ENCODE results near the gene KDM4C. TPM values are rescaled to one million over a fixed set of nuclear protein-coding genes. Genes with fewer than 3 reads are reported as not detected.
A peak's percentile ranks its signal among the peaks of the same experiment; 100 is the strongest.
"Not testable (repeated sequence)": the region's sequence is repeated elsewhere in the genome, so short reads cannot be mapped to it uniquely, and the experiment has no call there.

Gene KDM4C
- total RNA-seq, 1 donor from 2014 or later: 16.5 TPM

DNA sequence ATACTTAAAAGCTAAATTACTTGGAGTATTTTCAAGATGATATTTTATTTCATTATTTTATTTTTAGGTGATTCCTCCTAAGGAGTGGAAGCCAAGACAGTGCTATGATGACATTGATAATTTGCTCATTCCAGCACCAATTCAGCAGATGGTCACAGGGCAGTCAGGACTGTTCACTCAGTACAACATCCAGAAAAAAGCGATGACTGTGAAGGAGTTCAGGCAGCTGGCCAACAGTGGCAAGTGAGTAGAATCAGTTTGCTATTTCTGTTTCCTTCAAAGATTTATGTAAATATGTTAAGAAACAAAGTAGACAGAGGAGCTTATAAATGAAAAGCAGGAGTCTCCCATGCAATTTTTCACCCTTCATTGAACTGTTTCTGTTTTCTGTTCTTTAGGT lies 47.8 kb downstream of the KDM4C start:
- TF ChIP-seq, protein P1, sequence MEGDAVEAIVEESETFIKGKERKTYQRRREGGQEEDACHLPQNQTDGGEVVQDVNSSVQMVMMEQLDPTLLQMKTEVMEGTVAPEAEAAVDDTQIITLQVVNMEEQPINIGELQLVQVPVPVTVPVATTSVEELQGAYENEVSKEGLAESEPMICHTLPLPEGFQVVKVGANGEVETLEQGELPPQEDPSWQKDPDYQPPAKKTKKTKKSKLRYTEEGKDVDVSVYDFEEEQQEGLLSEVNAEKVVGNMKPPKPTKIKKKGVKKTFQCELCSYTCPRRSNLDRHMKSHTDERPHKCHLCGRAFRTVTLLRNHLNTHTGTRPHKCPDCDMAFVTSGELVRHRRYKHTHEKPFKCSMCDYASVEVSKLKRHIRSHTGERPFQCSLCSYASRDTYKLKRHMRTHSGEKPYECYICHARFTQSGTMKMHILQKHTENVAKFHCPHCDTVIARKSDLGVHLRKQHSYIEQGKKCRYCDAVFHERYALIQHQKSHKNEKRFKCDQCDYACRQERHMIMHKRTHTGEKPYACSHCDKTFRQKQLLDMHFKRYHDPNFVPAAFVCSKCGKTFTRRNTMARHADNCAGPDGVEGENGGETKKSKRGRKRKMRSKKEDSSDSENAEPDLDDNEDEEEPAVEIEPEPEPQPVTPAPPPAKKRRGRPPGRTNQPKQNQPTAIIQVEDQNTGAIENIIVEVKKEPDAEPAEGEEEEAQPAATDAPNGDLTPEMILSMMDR (conservative IDR thresholded peaks at IDR 0.05; ENCODE audit: low read depth, low read length): no peak
- no peak overlapping the region for H3K4me3 ChIP-seq (ENCODE audit: low read depth, low read length)
- peak; percentile 25 for DNase-seq (ENCODE audit: low read depth)

DNA sequence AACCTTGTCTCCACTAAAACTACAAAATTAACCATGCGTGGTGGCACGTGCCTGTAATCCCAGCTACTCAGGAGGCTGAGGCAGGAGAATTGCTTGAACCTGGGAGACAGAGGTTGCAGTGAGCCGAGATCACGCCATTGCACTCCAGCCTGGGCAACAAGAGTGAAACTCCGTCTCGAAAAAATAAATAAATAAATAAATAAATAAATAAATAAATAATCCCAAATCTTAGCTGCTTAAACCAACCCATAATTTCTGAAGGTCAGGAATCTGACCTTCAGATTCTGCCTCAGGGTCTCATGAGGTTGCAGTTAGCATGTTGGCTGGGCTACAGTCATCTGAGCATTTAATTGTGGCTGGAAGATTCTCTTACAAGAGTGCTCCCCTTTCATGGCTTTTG lies 48.5 kb downstream of the KDM4C start:
- H3K4me3 ChIP-seq (ENCODE audit: low read depth, low read length); DNase-seq (ENCODE audit: low read depth): not testable (repeated sequence)

DNA sequence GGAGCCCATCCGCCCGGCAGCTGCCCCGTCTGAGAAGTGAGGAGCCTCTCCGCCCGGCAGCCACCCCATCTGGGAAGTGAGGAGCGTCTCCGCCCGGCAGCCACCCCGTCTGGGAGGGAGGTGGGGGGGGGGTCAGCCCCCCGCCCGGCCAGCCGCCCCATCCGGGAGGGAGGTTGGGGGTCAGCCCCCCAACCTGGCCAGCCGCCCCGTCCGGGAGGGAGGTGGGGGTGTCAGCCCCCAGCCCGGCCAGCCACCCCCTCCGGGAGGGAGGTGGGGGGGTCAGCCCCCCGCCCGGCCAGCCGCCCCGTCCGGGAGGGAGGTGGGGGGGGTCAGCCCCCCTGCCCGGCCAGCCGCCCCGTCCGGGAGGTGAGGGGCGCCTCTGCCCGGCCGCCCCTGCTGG lies 49.9 kb downstream of the KDM4C start:
- not testable (repeated sequence) for DNase-seq (ENCODE audit: low read depth); H3K4me3 ChIP-seq (ENCODE audit: low read depth, low read length)

DNA sequence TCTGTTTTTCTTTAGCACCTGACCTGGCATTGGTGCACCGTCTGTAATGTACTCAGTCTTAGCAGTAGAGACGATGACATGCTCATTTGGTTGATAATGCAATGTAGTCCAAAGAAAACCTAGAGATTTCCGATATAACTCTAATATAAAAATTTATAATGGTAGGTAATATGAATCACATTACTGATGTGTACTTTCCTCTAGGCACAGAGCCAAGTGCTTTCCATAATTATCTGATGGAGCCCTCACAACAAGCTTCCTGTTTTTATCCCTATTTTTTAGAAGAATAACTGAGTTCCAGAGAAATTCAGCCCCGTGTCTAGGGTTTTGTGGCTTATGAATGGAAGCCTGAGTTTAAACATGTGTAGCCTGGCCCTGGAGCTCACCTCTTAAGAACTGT lies 53.7 kb downstream of the KDM4C start:
- no peak overlapping the region for H3K4me3 ChIP-seq (ENCODE audit: low read depth, low read length)
- TF ChIP-seq, protein P1 (conservative IDR thresholded peaks at IDR 0.05; ENCODE audit: low read depth, low read length): no peak
- no peak for DNase-seq (ENCODE audit: low read depth)

DNA sequence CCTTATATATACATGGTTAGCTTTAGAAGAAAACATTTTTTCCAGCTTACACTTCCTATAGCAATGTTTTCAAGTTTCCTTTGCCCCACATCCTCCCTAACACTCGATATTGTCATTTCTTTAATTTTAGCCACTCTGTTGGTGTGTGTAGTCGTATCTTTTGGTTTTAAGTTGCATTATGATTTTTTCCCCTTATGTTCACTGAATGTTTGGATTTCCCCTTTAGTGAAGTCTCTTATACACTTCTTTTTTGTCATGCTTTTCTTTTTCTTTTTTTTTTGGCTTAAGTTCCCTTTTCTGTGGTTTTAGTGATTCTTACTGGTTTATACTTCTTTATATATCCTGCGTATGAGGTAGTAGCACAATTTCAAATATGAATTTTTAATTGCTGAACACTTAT lies 58.8 kb downstream of the KDM4C start:
- TF ChIP-seq, protein P1 (conservative IDR thresholded peaks at IDR 0.05; ENCODE audit: low read depth, low read length): no peak
- H3K4me3 ChIP-seq (ENCODE audit: low read depth, low read length): no peak overlapping the region

DNA sequence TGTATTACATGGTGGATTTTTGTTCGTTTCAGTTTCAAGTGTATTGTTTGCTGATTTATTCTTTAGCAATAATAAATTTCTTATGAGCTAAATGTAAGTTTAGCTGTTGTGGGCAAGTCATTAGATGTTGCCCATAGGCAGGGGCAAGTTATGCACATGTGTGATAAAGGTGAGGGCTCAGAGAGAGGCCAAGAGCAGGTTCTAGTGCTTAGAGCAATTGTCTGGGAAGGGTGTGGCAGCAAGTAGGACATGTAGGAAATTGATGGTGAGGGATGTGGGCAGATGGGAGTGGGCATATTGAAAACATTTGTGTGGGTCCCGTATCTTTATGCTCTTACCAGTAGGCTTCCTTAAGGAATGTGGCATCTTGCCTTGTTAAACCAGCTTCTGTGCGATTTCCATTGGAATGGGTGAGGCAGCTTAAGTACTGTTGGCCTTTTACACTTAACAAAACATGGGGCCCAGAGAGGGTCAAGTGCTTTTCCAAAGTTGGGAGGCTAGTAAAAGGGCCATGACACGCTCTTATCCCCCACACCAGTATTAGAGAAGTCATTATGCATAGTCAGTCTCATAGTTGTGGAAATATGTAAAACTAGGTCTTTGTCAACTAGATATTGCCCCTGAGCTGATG lies 60.6 kb downstream of the KDM4C start:
- TF ChIP-seq, protein P1 (conservative IDR thresholded peaks at IDR 0.05; ENCODE audit: low read depth, low read length): no peak
- DNase-seq (ENCODE audit: low read depth): no peak
- no peak overlapping the region for H3K4me3 ChIP-seq (ENCODE audit: low read depth, low read length)

More for the DNA sequence above, 58.8 kb downstream of the KDM4C start:
- no peak for DNase-seq (ENCODE audit: low read depth)

DNA sequence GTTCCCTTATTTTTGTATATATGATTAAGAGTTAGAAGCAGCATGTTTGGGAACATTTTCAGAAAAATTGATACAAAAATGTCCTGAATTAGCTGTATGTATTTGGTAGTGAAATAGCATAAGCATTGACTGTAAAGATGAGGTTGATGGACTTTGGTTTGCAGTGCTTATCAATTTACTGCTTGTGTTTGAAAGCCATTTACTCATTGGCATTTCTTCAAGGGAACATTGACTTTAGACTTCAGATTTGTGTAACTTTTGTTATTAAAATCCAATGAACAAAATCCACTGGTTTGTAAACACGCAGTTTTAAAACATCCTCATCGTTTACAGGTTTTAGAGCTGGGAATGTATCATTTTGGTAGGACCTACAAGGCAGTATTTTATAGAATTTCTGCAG lies 61.3 kb downstream of the KDM4C start:
- no peak for DNase-seq (ENCODE audit: low read depth)
- H3K4me3 ChIP-seq (ENCODE audit: low read depth, low read length): no peak overlapping the region
- TF ChIP-seq, protein P1 (conservative IDR thresholded peaks at IDR 0.05; ENCODE audit: low read depth, low read length): no peak

DNA sequence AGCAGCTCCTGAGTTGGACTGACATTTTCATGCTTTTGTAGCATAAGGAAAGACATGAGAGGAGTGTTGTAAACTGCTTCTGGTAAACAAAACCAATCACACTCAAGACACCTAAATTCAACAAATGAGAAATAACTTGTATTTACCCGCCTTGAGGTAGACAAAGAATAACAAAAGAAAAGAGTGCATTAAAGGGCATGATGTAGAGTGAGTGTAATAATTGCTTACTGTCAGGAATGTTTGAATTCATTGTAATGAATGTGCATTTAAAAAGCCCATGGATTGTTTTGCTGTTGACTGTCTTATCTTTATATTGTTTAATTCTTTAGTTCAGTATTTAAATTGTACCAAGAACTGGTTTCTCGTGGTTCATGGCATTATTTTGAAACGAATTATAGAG lies 61.8 kb downstream of the KDM4C start:
- no peak overlapping the region for H3K4me3 ChIP-seq (ENCODE audit: low read depth, low read length)
- TF ChIP-seq, protein P1 (conservative IDR thresholded peaks at IDR 0.05; ENCODE audit: low read depth, low read length): no peak
- DNase-seq (ENCODE audit: low read depth): no peak
